GM18519 (cell line): ENCODE data around the gene PRELID2.
"Not testable (repeated sequence)": the region's sequence is repeated elsewhere in the genome, so short reads cannot be mapped to it uniquely, and the experiment has no call there.

Experiments
- ATAC-seq: cut with Tn5 transposase; IDR thresholded peaks from one replicate; pipeline ENCODE4 v1.9.1; 2021; ENCODE audit warnings: mild to moderate bottlenecking, moderate library complexity; ENCODE audit not compliant: unreplicated experiment, low FRiP score

The PRELID2 gene

DNA sequence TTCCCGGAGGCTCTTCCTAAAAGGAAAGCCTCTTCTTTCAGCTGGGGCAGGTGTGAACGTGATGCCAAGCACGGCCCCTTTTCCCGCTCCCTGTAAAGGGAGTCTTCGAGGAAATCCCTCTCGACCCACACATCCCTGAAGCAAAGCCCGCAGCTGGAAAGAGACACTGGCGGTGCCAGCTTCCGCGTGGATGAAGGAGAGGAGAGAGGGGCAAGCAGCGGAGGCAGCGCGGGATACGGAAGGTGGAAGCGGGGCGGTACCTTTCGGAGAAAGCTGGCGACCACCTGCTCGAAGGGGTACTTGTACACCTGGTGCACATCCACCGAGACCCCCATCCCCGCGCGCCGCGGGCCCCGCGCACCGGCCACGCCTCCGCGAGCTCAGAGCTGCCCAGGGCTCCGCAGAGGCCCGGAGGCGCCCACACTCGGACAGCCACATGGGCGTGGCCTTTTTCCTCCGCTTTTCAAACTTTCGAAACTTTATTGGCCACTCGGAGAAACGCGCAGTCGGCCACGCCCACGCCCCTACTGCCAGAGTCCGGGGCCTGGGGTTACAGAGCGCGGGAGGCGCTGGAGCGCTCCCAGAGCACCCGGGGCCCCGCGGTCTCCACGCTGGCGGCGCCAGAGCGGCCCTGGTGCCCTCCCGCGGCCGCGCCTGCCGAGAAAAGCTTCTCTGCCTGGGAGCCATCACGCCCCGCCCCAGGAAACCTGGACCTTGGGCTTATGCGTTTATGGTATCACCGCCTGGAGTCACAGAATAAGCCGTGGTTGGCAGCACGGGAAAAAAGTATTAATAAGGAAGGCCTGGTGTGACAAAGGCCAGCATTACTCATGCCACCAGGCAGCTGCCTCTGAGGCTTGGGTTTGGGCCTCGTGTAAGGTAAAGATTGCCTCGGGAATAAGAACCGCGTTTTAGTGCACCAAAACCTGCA is at the start of gene PRELID2:
TSS of gene PRELID2 (minus strand) at position 426 of the 931 bp plus-strand sequence. CDS start at position 335, 91 bp downstream.
- peak; percentile 65 for ATAC-seq

GRCh38 chr5:145874765-145875164 is 39.6 kb upstream of the PRELID2 start:
- ATAC-seq = no peak

DNA sequence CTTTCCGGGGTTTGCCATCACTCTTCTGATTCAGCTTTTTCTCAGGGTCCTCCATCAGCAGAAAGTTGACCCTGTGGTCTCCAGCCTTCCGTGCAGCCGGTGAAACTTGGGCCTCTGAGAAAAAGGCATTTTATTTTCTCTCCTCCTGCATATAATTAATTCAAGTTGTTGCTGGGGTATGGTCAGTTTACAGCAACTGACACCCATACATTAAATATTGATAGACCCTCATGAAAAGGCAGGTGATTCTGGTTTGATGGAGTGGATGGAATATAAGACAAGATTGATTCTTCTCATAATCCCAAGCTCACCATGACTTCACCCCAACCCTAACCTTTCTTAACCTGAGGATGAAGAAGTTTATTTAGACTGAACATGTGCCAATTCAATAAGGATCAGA is 37.8 kb upstream of the PRELID2 start, which contains the start of gene GRXCR2:
TSS of gene GRXCR2 (minus strand) at position 101 of the 400 bp plus-strand sequence. CDS start at position 55, 46 bp downstream.
- no peak for ATAC-seq

- no peak for ATAC-seq
These were observed 37.3 kb upstream of the PRELID2 start for GRCh38 chr5:145872486-145872885.

GRCh38 chr5:145869753-145870152 is 34.6 kb upstream of the PRELID2 start:
- no peak for ATAC-seq

GRCh38 chr5:145867806-145868205 is 32.7 kb upstream of the PRELID2 start:
- no peak for ATAC-seq

GRCh38 chr5:145864432-145864831 is 29.3 kb upstream of the PRELID2 start:
- ATAC-seq = not testable (repeated sequence)

DNA sequence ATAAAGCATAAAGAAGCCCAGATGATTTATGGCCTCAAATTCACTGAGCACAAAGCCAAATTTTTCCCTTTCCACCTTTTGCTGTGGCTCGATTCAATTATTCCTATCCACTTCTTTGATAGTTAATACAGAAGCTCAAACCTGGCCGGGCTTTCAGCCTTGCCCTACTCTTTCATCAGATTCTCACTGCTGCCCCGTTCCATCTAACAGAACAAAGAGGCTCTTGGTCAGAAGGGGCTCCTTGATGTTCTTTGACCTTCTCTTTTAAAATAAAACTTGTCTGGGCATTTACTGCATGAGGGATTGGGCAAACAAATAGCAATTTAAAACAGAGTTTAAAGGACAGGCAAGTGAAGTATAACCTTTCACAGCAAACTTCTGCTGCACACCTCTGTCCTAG is 27.9 kb upstream of the PRELID2 start:
- no peak for ATAC-seq

GRCh38 chr5:145859897-145860296 is 24.8 kb upstream of the PRELID2 start:
- no peak for ATAC-seq

- no peak for ATAC-seq
These were observed 24.3 kb upstream of the PRELID2 start for GRCh38 chr5:145859453-145859852.

DNA sequence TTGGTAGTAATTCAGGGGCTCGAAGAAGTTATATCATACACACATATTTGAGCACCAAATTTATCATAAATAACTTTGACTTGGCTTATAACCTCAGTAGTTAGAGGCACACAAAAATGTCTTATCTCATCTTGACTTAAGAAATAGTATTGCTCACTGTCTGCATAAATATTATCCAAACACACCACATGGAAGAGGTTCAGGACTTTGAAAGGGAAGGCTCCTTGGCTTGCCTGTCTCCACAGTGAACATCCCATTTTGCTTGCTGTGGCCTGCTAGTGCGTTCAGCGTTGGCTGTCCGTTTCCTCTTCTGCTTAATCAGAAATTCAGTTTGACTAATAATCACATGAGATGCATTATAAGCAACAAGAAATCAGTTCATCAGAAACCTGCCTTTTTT is 23.8 kb upstream of the PRELID2 start:
- ATAC-seq = no peak

GRCh38 chr5:145856285-145856818 is 21.2 kb upstream of the PRELID2 start:
- ATAC-seq = peak; percentile 40

DNA sequence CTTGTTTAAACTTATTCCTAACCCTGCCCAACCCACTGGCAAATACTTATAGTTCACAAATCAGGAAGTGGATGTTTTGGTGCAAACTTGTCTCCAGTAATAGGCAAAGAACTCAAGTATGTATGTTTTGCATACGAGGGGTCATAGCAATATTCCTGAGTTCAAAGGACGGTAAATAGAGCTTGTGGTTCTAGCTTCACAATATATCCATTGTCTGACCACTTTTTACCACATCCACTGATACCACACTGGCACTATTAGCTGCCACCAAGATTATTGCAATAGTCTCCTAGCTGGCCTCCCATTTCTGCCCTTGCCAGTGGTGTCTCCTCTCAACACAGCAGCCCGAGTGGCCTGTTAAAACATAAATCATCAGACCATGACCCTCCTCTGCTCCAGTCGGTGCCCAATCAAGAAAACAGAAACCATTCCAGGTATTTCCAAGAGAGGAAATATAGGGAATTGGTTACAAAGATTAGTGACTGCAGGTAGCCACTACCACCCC is 20.7 kb upstream of the PRELID2 start:
- ATAC-seq = no peak

- ATAC-seq = no peak
These were observed 19.6 kb upstream of the PRELID2 start for GRCh38 chr5:145854651-145855258.

GRCh38 chr5:145853781-145854376 is 18.7 kb upstream of the PRELID2 start:
- ATAC-seq = no peak

DNA sequence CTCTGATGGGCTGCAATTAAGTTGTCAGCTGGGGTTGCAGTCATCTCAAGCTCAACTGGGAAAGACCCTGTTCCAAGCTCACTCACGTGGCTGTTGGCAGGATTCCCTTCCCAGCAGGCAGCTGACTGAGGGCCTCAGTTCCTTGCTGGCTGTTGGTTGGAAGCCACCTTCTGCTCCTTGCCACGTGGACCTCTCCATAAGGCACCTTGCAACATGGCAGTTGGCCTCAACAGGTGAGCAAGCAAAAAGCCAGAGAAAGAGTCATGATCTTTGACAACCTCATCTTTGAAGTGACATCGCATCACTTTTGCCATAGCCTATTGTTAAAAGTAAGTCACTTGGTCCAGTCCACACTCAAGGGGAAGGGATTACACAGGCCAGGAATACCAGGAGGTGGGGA is 17.8 kb upstream of the PRELID2 start:
- ATAC-seq = no peak

DNA sequence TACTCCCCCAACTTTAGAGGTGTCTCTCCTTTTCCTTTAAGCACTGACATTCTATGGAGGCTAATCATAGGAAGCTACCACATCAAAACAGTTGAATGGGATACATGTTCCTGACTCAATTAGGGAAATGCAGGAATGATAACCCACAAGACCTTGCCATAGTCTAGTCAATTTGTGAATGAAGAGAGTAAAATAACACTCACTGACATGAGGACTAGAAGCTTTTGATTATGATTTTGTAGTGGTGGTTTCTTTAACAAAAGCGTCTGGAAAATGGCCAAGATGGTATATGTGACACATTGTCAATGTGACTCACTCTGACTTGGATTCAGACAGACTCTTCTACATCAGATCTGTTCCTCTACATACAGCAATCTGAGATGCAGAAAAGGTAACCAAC is 13.7 kb upstream of the PRELID2 start:
- ATAC-seq = no peak

DNA sequence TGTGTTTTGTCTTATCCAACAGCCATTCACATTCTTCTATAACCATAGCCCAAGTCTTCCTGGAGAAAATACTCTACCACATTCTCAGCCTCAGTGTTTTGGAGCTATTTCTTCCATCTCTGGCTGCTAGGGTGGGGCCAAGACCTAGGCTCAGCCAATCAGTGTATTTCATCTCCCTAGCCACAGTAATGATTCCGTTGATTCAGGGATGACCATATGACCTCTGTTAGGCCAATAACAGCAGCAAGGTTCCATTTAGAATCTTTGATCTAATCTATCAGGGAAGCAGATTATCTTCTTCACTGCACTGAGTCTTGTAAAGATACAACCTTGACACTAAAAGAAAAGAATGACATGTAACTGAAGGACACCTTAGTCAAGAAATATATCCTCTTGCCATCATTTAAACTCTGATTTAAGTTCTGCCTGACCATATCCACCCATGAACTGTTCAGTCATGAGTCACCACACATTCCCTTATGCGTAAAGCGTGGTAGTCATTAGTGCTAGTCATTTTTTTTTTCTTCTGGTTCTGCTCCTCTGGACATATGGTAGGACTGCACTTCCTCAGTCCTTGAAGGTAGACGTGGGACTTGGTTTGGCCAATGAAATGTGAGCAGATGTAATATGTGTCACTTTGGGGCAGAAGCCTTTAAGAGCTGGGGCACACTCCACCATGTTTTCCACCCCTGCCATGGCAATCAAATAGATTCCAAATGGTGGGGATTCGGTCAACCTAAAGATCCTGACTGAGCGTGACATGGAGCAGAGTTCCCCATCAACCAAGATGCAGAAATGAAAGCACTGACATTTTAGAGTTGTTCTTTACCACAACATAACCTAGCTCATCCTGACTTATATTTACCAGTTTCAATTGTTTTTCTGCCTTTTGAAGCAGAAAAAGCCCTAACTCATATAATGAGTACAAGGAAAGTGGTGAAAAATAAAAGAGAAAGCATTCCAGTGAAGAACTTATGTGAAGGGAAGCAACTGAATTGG is 12.7 kb upstream of the PRELID2 start:
- ATAC-seq = no peak

DNA sequence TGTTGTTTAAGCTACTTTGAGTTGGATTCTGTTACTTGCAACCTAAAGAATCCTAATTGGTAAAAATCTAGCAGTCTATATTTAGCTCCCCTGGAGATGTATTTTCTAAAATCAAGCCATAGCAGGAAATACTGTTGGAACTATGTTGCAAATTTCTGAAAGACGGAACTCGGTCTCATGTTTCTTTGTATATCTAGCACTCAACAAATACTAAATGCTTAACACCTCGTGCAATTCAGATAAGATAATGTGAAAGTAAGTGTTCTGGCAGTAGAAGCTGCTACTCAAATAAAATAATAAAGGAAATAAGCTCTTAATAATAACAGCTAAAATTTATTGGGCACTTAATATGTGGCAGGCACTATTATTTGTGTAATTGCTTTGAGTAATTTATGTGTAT is 10.9 kb upstream of the PRELID2 start:
- ATAC-seq = no peak

DNA sequence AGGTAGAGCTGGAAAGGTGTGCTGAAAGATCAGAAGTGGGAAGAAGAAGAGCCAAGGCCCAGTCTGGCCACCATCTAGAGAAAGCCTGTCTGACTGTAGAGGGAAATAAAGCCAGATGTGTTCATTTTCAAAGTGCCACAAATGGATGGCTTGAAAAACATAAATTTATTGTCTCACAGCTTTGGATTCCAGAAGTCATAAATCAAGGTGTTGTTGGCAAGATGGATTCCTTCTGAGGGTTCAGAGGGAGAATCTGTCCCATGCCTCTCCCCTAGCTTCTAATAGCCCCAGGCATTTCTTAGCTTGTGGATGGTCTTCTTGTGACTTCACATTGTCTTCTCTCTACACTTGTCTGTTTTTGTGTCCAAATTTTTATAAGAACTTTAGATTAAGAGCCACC is 6.2 kb upstream of the PRELID2 start:
- no peak for ATAC-seq
